Mesodermal cell (in vitro differentiated cells): ENCODE results near the gene CAMK2G.

Experiments used
- H3K27ac ChIP-seq: 2 replicates; pipeline ENCODE4 v1.7.0; 2013; ENCODE audit warnings: mild to moderate bottlenecking, low read depth, low read length, moderate library complexity; ENCODE audit not compliant: severe bottlenecking
- H3K36me3 ChIP-seq: 2 replicates; pipeline ENCODE4 v1.7.1; 2013; ENCODE audit warnings: mild to moderate bottlenecking, low read length, moderate library complexity; ENCODE audit not compliant: control insufficient read depth, insufficient read depth
- H3K4me1 ChIP-seq: one replicate; pipeline ENCODE4 v1.7.1; 2013; ENCODE audit warnings: mild to moderate bottlenecking, low read length; ENCODE audit not compliant: insufficient read depth, control insufficient read depth, poor library complexity, severe bottlenecking
- H3K4me3 ChIP-seq: 2 replicates; pipeline ENCODE4 v1.7.0; 2013; ENCODE audit warnings: low read length, control low read depth, mild to moderate bottlenecking; ENCODE audit not compliant: insufficient read depth, poor library complexity, severe bottlenecking; ENCODE audit errors: extremely low read depth
- H3K9me3 ChIP-seq: 2 replicates; pipeline ENCODE4 v1.7.1; 2013; ENCODE audit warnings: mild to moderate bottlenecking, low read length, moderate library complexity; ENCODE audit not compliant: control insufficient read depth
- WGBS, 2 experiments: methylation state at CpG; one replicate each; pipeline ENCODE4 v1.1.5; 2013; ENCODE audit warnings: missing lambda C conversion rate in 2 of 2; ENCODE audit not compliant: insufficient coverage in 2 of 2; 5-methylcytosine and 5-hydroxymethylcytosine counted together

CAMK2G gene

GRCh38 chr10:73862011-73862410 is 12.3 kb downstream of the CAMK2G start:
- H3K27ac ChIP-seq = no peak overlapping the region
- H3K4me3 ChIP-seq = no peak overlapping the region
- no peaks in the 10 kb centered on the region for H3K9me3 ChIP-seq
- WGBS, 2 experiments = 71 to 94% methylated on average over 3 of the region's 8 CpGs
- peaks cover 8% of the 10 kb centered on the region for H3K4me1 ChIP-seq
- H3K36me3 ChIP-seq = peaks cover 42% of the 10 kb centered on the region

- Histone ChIP-seq H3K36me3 (peaks cover 50% of the 10 kb centered on the region), H3K4me3 (no peak overlapping the region), H3K4me1 (no peaks in the 10 kb centered on the region), H3K9me3 (no peaks in the 10 kb centered on the region), H3K27ac (no peak overlapping the region)
- 92 to 95% methylated on average over 6 of the region's 7 CpGs for WGBS, 2 experiments
Measured at GRCh38 chr10:73859784-73860491, 14.4 kb downstream of the CAMK2G start.

GRCh38 chr10:73859428-73859783 is 14.9 kb downstream of the CAMK2G start:
- 94 to 100% methylated on average over 5 of the region's 5 CpGs for WGBS, 2 experiments
- H3K4me3 ChIP-seq = no peak overlapping the region

DNA sequence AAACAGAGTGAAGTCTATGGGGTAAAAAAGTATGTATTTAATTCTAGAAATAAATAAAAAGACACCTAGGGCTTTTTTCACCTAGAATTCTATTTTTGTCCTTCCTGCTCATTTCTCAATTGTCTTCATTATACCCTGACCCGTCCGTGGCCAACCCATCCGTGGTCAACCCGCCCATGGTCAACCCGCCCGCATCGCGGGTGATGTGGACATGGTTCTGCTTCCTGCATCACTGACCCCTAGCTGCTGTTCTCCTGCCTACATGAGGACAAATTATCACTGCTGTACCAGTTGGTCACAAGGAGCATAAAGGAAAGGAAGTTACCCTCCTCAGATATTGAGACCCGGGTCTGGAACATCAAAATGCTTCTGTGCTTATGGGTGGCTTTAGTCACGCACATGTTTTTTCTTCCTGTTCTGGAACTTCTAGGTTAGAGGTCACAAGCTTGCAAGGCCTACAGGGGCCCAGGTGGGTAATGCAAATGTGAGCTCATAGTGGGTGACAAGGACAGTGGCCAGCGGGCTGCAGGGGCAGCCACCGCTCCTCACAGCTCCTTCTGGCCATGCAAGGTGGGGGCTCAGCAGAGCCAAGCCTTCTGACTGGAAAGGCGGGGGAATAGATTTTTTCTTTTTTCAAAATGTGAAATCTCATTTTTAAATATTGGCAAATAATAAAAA is 15.5 kb downstream of the CAMK2G start:
- 90 to 96% methylated on average over 11 to 12 of the region's 13 CpGs for WGBS, 2 experiments
- Histone ChIP-seq H3K36me3 (peaks cover 49% of the 10 kb centered on the region), H3K4me3 (no peak overlapping the region), H3K9me3 (no peaks in the 10 kb centered on the region), H3K4me1 (no peaks in the 10 kb centered on the region), H3K27ac (no peak overlapping the region)

More at GRCh38 chr10:73859428-73859783, 14.9 kb downstream of the CAMK2G start:
- peaks cover 50% of the 10 kb centered on the region for H3K36me3 ChIP-seq
- no peaks in the 10 kb centered on the region for H3K9me3 ChIP-seq
- no peak overlapping the region for H3K27ac ChIP-seq
- H3K4me1 ChIP-seq = no peaks in the 10 kb centered on the region

DNA sequence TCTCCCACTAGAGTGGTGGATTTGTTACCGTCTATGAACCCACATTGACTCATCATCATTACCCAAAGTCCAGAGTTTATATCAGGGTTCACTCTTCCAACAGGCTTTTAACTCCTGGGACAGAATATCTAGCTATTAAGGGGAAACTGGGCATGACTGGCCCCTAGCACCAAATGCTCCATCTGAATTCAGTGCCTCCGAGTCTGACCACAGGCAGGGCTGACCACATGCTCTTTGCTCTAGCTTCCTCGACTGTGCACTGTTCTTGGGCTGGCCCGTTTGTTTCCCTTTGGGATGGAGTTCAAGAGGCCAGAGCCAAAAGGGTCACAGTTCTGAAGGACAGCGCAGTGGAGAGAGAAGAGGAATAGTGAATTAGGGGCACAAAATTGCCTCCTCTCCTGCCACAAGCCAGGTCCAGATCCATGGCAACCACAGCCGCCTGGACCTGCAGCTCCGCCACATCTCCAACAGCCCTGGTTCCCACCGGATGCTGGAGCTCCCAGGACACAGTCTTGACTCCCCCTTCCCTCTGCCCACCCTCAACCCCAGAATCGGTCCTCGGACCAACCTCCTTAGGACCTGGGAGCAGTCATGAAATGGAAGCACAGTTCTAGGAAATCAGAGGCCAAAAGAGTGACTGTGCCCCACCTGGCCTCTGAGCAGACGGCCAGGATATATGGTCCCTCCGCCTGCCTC is 16.2 kb downstream of the CAMK2G start:
- Histone ChIP-seq H3K4me1 (no peaks in the 10 kb centered on the region), H3K4me3 (no peak overlapping the region), H3K36me3 (peaks cover 48% of the 10 kb centered on the region), H3K9me3 (no peaks in the 10 kb centered on the region), H3K27ac (no peak overlapping the region)
- WGBS, 2 experiments = 97 to 98% methylated on average over 6 to 8 of the region's 12 CpGs

GRCh38 chr10:73857446-73857845 is 16.9 kb downstream of the CAMK2G start:
- 85 to 88% methylated on average over 6 of the region's 10 CpGs for WGBS, 2 experiments

DNA sequence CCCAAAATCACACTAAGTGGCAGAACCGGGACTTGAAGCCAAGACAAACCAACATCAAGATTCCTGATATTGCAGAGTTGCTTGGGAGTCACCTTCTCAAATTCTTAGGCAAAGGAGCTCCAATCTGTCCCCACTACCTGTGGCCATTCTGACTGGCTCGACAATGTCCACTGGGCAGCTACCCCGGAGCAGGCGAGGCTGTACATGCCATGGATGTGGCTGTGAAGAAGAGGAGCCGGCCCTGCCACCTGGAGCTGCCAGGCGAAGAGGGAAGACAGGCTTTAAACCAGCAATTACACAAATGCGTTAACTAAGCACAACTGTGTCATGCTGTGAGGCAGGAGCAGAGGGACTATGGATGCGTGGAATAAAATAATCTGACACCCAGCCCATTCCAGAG is 18.1 kb downstream of the CAMK2G start:
- no peaks in the 10 kb centered on the region for H3K9me3 ChIP-seq
- no peak overlapping the region for H3K27ac ChIP-seq
- peaks cover 8% of the 10 kb centered on the region for H3K4me1 ChIP-seq
- H3K36me3 ChIP-seq = peaks cover 64% of the 10 kb centered on the region
- 92 to 95% methylated on average over 5 to 8 of the region's 8 CpGs for WGBS, 2 experiments
- H3K4me3 ChIP-seq = no peak overlapping the region

More at GRCh38 chr10:73857446-73857845, 16.9 kb downstream of the CAMK2G start:
- Histone ChIP-seq H3K4me1 (peaks cover under 1% of the 10 kb centered on the region), H3K27ac (no peak overlapping the region), H3K4me3 (no peak overlapping the region), H3K9me3 (no peaks in the 10 kb centered on the region), H3K36me3 (peaks cover 55% of the 10 kb centered on the region)

GRCh38 chr10:73855413-73855812 is 18.9 kb downstream of the CAMK2G start:
- Histone ChIP-seq H3K27ac (no peak overlapping the region), H3K36me3 (peaks cover 58% of the 10 kb centered on the region), H3K9me3 (no peaks in the 10 kb centered on the region), H3K4me1 (peaks cover 15% of the 10 kb centered on the region), H3K4me3 (no peak overlapping the region)
- 90 to 96% methylated on average over 3 of the region's 4 CpGs for WGBS, 2 experiments

- 75 to 86% methylated on average over 4 to 5 of the region's 5 CpGs for WGBS, 2 experiments
- Histone ChIP-seq H3K4me3 (no peak overlapping the region), H3K9me3 (no peaks in the 10 kb centered on the region), H3K36me3 (peaks cover 53% of the 10 kb centered on the region), H3K27ac (no peak overlapping the region), H3K4me1 (peaks cover 15% of the 10 kb centered on the region)
Measured at GRCh38 chr10:73854310-73854709, 20.0 kb downstream of the CAMK2G start.

- no peaks in the 10 kb centered on the region for H3K9me3 ChIP-seq
Measured at GRCh38 chr10:73853196-73853595, 21.2 kb downstream of the CAMK2G start.

More at GRCh38 chr10:73853196-73853595, 21.2 kb downstream of the CAMK2G start:
- peaks cover 49% of the 10 kb centered on the region for H3K36me3 ChIP-seq
- H3K27ac ChIP-seq = no peak overlapping the region
- no peak overlapping the region for H3K4me3 ChIP-seq
- 96 to 100% methylated on average over 6 to 7 of the region's 10 CpGs for WGBS, 2 experiments
- H3K4me1 ChIP-seq = peaks cover 21% of the 10 kb centered on the region
